Erythroblast (primary cell): Measurements from ENCODE around the gene TMPRSS11A.

ENCODE experiments used
- GATA1 ChIP-seq: IDR thresholded peaks from 2 replicates; pipeline ENCODE4 v1.6.1; 2011; ENCODE audit warnings: low read depth, mild to moderate bottlenecking, control low read depth, low read length, moderate library complexity
- POLR2A ChIP-seq: IDR thresholded peaks from 2 replicates; pipeline ENCODE4 v1.6.1; 2011; ENCODE audit warnings: mild to moderate bottlenecking, low read length

- TF ChIP-seq POLR2A (no peak), GATA1 (no peak)
Measured at GRCh38 chr4:67909905-67910584, 53.2 kb downstream of the TMPRSS11A start.
